IMR-90 (cell line): ENCODE results near the gene SH3TC1. TPM values are rescaled to one million over a fixed set of nuclear protein-coding genes. Genes with fewer than 3 reads are reported as not detected.

Experiments
- ATAC-seq: fragments of 200-7000 bp; cut with Tn5 transposase; 2 replicates; pipeline ENCODE4 v1.9.1; 2020; ENCODE audit warnings: low read depth, mild to moderate bottlenecking, moderate library complexity
- BruUV-seq: library from RNA; stranded (reverse); fragments of 400-500 nt; replicated peaks from 2 replicates; lab custom pipeline; 2021; lab: Mats Ljungman, UMichigan
- CTCF ChIA-PET: fragments of 300-600 bp; formaldehyde crosslinking; extraction: SDS; loops from one replicate; lab custom pipeline; 2021; ENCODE audit warnings: antibody characterized with exemption; lab: Yijun Ruan, JAX
- POLR2A ChIA-PET: fragments of 300-600 bp; sonication (Branson Sonifier 250); formaldehyde crosslinking; loops from one replicate; lab custom pipeline; 2022; ENCODE audit warnings: antibody characterized with exemption; ENCODE audit not compliant: unreplicated experiment; lab: Charles Lee
- DNase-seq: peaks from one replicate; pipeline ENCODE4 v3.0.0; 2013
- H2AFZ ChIP-seq: replicated peaks from 2 replicates; pipeline ENCODE3; 2013; ENCODE audit warnings: low read length, mild to moderate bottlenecking; ENCODE audit not compliant: poor library complexity
- H2AK5ac ChIP-seq: 2 replicates; pipeline ENCODE4 v1.6.1; 2013; ENCODE audit warnings: low read depth, low read length, inconsistent platforms
- H2AK9ac ChIP-seq: replicated peaks from 2 replicates; pipeline ENCODE3; 2013; ENCODE audit warnings: mild to moderate bottlenecking, low read depth, low read length, moderate library complexity; ENCODE audit not compliant: poor library complexity
- H2BK120ac ChIP-seq: 2 replicates; pipeline ENCODE4 v1.6.1; 2013; ENCODE audit warnings: low read depth, low read length, inconsistent platforms
- H2BK15ac ChIP-seq: 3 replicates; pipeline ENCODE4 v1.6.1; 2013; ENCODE audit warnings: low read depth, low read length, inconsistent platforms
- H2BK20ac ChIP-seq: 2 replicates; pipeline ENCODE4 v1.6.1; 2013; ENCODE audit warnings: low read depth, mild to moderate bottlenecking, inconsistent platforms, low read length, moderate library complexity
- H2BK5ac ChIP-seq: 2 replicates; pipeline ENCODE4 v1.6.1; 2013; ENCODE audit warnings: mild to moderate bottlenecking, low read depth, low read length, inconsistent platforms; ENCODE audit not compliant: poor library complexity, severe bottlenecking
- H3K14ac ChIP-seq: replicated peaks from 2 replicates; pipeline ENCODE4 v1.6.1; 2013; ENCODE audit warnings: low read depth, low read length, inconsistent platforms
- H3K18ac ChIP-seq: 2 replicates; pipeline ENCODE4 v1.6.1; 2013; ENCODE audit warnings: low read depth, low read length, control low read depth
- H3K23ac ChIP-seq: 2 replicates; pipeline ENCODE4 v1.6.1; 2013; ENCODE audit warnings: low read depth, low read length, inconsistent platforms
- H3K27ac ChIP-seq: 2 replicates; pipeline ENCODE4 v1.5.1; 2013; ENCODE audit warnings: mild to moderate bottlenecking, control low read depth, low read length; ENCODE audit not compliant: insufficient read depth
- H3K27me3 ChIP-seq: 2 replicates; pipeline ENCODE4 v1.6.1; 2013; ENCODE audit warnings: low read length; ENCODE audit not compliant: control insufficient read depth, insufficient read depth
- H3K36me3 ChIP-seq: 2 replicates; pipeline ENCODE4 v1.6.1; 2013; ENCODE audit warnings: low read length, mixed read lengths; ENCODE audit not compliant: control insufficient read depth, insufficient read depth
- H3K4ac ChIP-seq: 2 replicates; pipeline ENCODE4 v1.6.1; 2013; ENCODE audit warnings: low read depth, low read length, inconsistent platforms
- H3K4me1 ChIP-seq: 2 replicates; pipeline ENCODE4 v1.6.1; 2013; ENCODE audit warnings: low read length, mixed read lengths; ENCODE audit not compliant: control insufficient read depth, insufficient read depth
- H3K4me2 ChIP-seq: 2 replicates; pipeline ENCODE4 v1.6.1; 2013; ENCODE audit warnings: low read depth, mild to moderate bottlenecking, control low read depth, low read length, moderate library complexity
- H3K4me3 ChIP-seq: 2 replicates; pipeline ENCODE4 v1.5.1; 2013; ENCODE audit warnings: low read depth, mild to moderate bottlenecking, control low read depth, low read length, moderate library complexity; ENCODE audit not compliant: insufficient read depth
- H3K56ac ChIP-seq: 2 replicates; pipeline ENCODE4 v1.6.1; 2013; ENCODE audit warnings: low read length, inconsistent platforms; ENCODE audit not compliant: insufficient read depth; ENCODE audit errors: extremely low read depth
- H3K79me1 ChIP-seq, 2 experiments: 2 replicates each; pipeline ENCODE4 v1.6.1; 2013; ENCODE audit warnings: low read length in 2 of 2, inconsistent platforms in 1 of 2, low read depth in 1 of 2
- H3K9ac ChIP-seq: 2 replicates; pipeline ENCODE4 v1.6.1; 2013; ENCODE audit warnings: low read depth, low read length, control low read depth
- H3K9me1 ChIP-seq: 2 replicates; pipeline ENCODE4 v1.6.1; 2013; ENCODE audit warnings: low read length, inconsistent platforms; ENCODE audit not compliant: insufficient read depth
- H3K9me3 ChIP-seq: 2 replicates; pipeline ENCODE4 v1.6.1; 2013; ENCODE audit warnings: low read length; ENCODE audit not compliant: control insufficient read depth, insufficient read depth
- H4K20me1 ChIP-seq: 2 replicates; pipeline ENCODE4 v1.6.1; 2013; ENCODE audit warnings: low read length, inconsistent platforms; ENCODE audit not compliant: insufficient read depth
- H4K5ac ChIP-seq: 2 replicates; pipeline ENCODE4 v1.6.1; 2013; ENCODE audit warnings: mild to moderate bottlenecking, low read depth, low read length, control low read depth
- H4K8ac ChIP-seq, 2 experiments: 2 replicates each; pipeline ENCODE4 v1.6.1; 2013; ENCODE audit warnings: low read depth in 2 of 2, low read length in 2 of 2, control low read depth in 1 of 2, inconsistent platforms in 1 of 2
- H4K91ac ChIP-seq: 2 replicates; pipeline ENCODE4 v1.6.1; 2013; ENCODE audit warnings: low read depth, low read length, inconsistent platforms; ENCODE audit not compliant: insufficient read depth
- CEBPB ChIP-seq: IDR thresholded peaks from 2 replicates; pipeline ENCODE4 v1.6.1; 2012; ENCODE audit warnings: low read depth, low read length, improper control_type of control experiment
- MXI1 ChIP-seq: IDR thresholded peaks from 2 replicates; pipeline ENCODE4 v1.6.1; 2012; ENCODE audit warnings: low read depth, mild to moderate bottlenecking, low read length, moderate library complexity, borderline replicate concordance
- NFE2L2 ChIP-seq: fragments of 150-350 bp; IDR thresholded peaks from 2 replicates; pipeline ENCODE4 v1.6.1; 2016; ENCODE audit warnings: low read depth, mild to moderate bottlenecking, low read length
- WGBS, 2 experiments: methylation state at CpG; one replicate each; pipeline versions ENCODE4 v1.1.5 to v1.1.7; 2013; ENCODE audit warnings: missing lambda C conversion rate in 2 of 2; ENCODE audit not compliant: insufficient read length in 1 of 2; ENCODE audit errors: extremely low coverage in 2 of 2; 5-methylcytosine and 5-hydroxymethylcytosine counted together
- dilution Hi-C: fragments of 300-500 bp; cut with HindIII; formaldehyde crosslinking; loops from one replicate; pipeline ENCODE4 v1.14.3; 2018; ENCODE audit warnings: low sequenced_read_pairs; ENCODE audit not compliant: unreplicated experiment
- in situ Hi-C: fragments of 300-500 bp; cut with MboI; formaldehyde crosslinking; loops from 3 replicates; pipeline ENCODE4 v1.14.3; 2019; ENCODE audit warnings: low sequenced_read_pairs, inconsistent platforms, mixed read lengths
- intact Hi-C: fragments of 100-400 bp; cut with micrococcal nuclease; formaldehyde crosslinking; loops from 2 replicates; pipeline ENCODE4 v1.10.0; 2022
- polyA plus RNA-seq, 3 experiments: library from polyadenylated mRNA; depleted of rRNA; stranded (reverse); fragments of >200 nt; gene quantifications; 2 replicates each; pipeline ENCODE4 v1.2.3, GENCODE V29; 2012; ENCODE audit warnings: low replicate concordance in 1 of 3
- total RNA-seq: library from RNA; depleted of rRNA; stranded (reverse); fragments of >200 nt; gene quantifications from 2 replicates; pipeline ENCODE4 v1.2.3, GENCODE V29; 2012

SH3TC1 gene
- total and polyA plus RNA-seq, 2 of the 4 experiments (the other 2 are of a cell fraction) = 1.6 to 2.2 TPM

DNA sequence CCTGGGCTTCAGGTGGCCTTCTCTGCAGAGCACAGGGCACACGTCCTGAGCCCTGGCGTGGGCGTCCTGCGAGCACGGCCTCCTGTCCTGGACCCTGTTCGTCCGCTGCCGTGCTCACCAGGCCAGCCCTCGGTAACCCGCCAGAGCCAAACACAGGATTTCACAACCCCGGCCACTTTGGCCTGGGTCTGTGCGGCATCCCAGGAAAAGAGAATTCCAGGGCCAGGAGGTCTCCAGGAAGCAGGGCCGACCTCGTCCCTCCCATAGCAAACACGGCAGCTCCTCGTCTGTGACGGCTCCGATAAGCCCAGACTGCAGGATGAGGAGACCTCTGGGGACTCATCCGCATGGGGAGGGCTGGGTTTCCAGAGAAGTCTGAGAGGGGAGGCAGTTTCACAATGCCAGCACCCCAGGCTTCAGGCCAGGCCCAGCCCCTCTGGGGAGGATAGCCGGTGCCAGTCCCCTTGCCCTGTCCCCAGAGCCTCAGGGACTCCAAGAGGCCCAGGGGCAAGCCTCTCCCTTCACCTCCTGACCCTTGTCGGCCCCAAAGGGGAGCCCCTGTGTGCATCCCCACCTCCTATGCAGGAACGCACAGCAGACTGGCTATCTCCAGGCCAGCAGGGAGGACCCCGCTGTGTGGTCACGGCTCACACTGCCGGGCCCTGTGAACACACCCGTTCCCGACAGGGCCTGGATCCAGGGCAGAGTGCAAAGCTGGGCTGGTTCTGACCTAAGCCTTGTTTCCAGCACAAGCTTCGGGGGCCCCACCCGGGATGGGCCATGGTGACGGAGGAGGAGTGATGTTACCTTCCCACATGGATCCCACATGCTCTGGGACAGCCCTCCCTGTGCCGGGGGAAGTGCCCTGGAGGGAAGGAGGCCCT lies 48.2 kb downstream of the SH3TC1 start (continued):
- no peak for TF ChIP-seq MXI1

DNA sequence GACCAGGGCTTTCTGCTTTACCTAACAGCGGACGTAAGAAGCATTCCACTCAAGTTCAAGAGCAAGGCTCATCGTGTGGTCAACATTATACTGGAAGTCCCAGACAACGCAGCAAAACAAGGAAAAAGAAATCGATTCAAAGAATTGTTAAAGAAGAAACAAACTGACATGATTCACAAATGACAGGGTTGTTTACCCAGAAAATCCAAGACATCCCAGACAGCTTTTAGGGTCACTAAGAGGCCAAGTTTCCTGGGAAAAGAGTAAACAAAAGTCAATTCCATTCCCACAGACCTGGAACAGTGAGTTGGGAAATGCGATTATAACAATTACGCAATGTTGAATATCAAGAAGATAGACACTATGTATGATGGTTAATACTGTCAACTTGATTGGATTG lies 49.0 kb downstream of the SH3TC1 start:
- dilution Hi-C loops (no loop called here), in situ Hi-C loops (no loop called here), intact Hi-C loops (no loop called here)
- TF ChIP-seq NFE2L2 (no peak), CEBPB (peak; percentile 91)
- POLR2A ChIA-PET = no interaction called here
- Histone ChIP-seq H2BK20ac (no peak overlapping the region), H4K20me1 (no peaks in the 10 kb centered on the region), H3K36me3 (no peaks in the 10 kb centered on the region), H4K91ac (no peak overlapping the region), H2AFZ (no peak overlapping the region), H3K4me3 (no peak overlapping the region), H3K79me1 (no peaks in the 10 kb centered on the region), H3K9ac (no peak overlapping the region), H4K5ac (no peak overlapping the region), H3K27ac (no peak overlapping the region), H3K23ac (no peak overlapping the region; the same call in 1 of the 2 replicates), H2AK9ac (no peak overlapping the region), H3K27me3 (peaks cover 3% of the 10 kb centered on the region; the same call in 1 of the 2 replicates), H4K8ac (no peak overlapping the region), H3K9me3 (no peaks in the 10 kb centered on the region; the same call in 1 of the 2 replicates), H2BK5ac (no peak overlapping the region), H3K9me1 (no peaks in the 10 kb centered on the region; the same call in 1 of the 2 replicates), H2BK120ac (no peak overlapping the region), H3K4me2 (no peak overlapping the region), H3K56ac (no peak overlapping the region), H2BK15ac (no peak overlapping the region), H3K18ac (no peak overlapping the region), H3K14ac (no peak overlapping the region; the same call in 1 of the 2 replicates), H3K4ac (no peak overlapping the region), H2AK5ac (peak overlapping the region; percentile 56; the same call in 1 of the 2 replicates), H3K4me1 (peaks cover 11% of the 10 kb centered on the region; the same call in 1 of the 2 replicates)
- ATAC-seq (no peak; the same call in 1 of the 2 replicates), DNase-seq (no peak)
- no TSS peak for BruUV-seq
- 33% methylated on average over 3 of the region's 7 CpGs; no CpG with 5 or more reads in 1 of the 2 experiments for WGBS, 2 experiments
- CTCF ChIA-PET = no interaction called here
